ENCODE measurements around the gene CYP3A7. TPM values are rescaled to one million over a fixed set of nuclear protein-coding genes. Genes with fewer than 3 reads are reported as not detected.
A peak's percentile ranks its signal among the peaks of the same experiment; 100 is the strongest.
"Not testable (repeated sequence)": the region's sequence is repeated elsewhere in the genome, so short reads cannot be mapped to it uniquely, and the experiment has no call there.

CYP3A7 gene
- total RNA-seq, 1 experiment from 2014 or later: not detected

GRCh38 chr7:99709838-99710578, 25.0 kb downstream of the CYP3A7 start:
- DNase-seq (ENCODE audit: low spot score): no peak

- no peak for DNase-seq (ENCODE audit: low spot score)
Measured at GRCh38 chr7:99709260-99709659, 25.7 kb downstream of the CYP3A7 start.

GRCh38 chr7:99707096-99707495, 27.9 kb downstream of the CYP3A7 start:
- DNase-seq (ENCODE audit: low spot score): no peak

GRCh38 chr7:99699946-99700345, 35.0 kb downstream of the CYP3A7 start:
- DNase-seq (ENCODE audit: low spot score): peak; percentile 52

GRCh38 chr7:99698867-99699730, 35.9 kb downstream of the CYP3A7 start:
- peak; percentile 75 for DNase-seq (ENCODE audit: low spot score)

GRCh38 chr7:99694912-99695304, 40.1 kb downstream of the CYP3A7 start:
- no peak for DNase-seq (ENCODE audit: low spot score)

GRCh38 chr7:99694201-99694911, 40.6 kb downstream of the CYP3A7 start:
- DNase-seq (ENCODE audit: low spot score): peak; percentile 70

- peak; percentile 91 for DNase-seq (ENCODE audit: low spot score)
Measured at GRCh38 chr7:99693427-99694200, 41.4 kb downstream of the CYP3A7 start.

GRCh38 chr7:99693100-99693426, 41.9 kb downstream of the CYP3A7 start:
- DNase-seq (ENCODE audit: low spot score): no peak

GRCh38 chr7:99692563-99692962, 42.4 kb downstream of the CYP3A7 start:
- not testable (repeated sequence) for DNase-seq (ENCODE audit: low spot score)

GRCh38 chr7:99691658-99692057, 43.3 kb downstream of the CYP3A7 start:
- not testable (repeated sequence) for DNase-seq (ENCODE audit: low spot score)

GRCh38 chr7:99690918-99691317, 44.1 kb downstream of the CYP3A7 start:
- not testable (repeated sequence) for DNase-seq (ENCODE audit: low spot score)

- peak; percentile 70 for DNase-seq (ENCODE audit: low spot score)
Measured at GRCh38 chr7:99685871-99686608, 49.0 kb downstream of the CYP3A7 start.

GRCh38 chr7:99685129-99685758, 49.8 kb downstream of the CYP3A7 start:
- DNase-seq (ENCODE audit: low spot score): no peak

- peak; percentile 90 for DNase-seq (ENCODE audit: low spot score)
Measured at GRCh38 chr7:99679400-99680191, 55.4 kb downstream of the CYP3A7 start, which contains the start of gene CYP3A5. Gene CYP3A5, minus strand, starts transcription at chr7:99679996. Its CDS starts 100 bp downstream, at chr7:99679896.

- peak; percentile 95 for DNase-seq (ENCODE audit: low spot score)
Measured at GRCh38 chr7:99679032-99679399, 56.0 kb downstream of the CYP3A7 start.

- no peak for DNase-seq (ENCODE audit: low spot score)
Measured at GRCh38 chr7:99677648-99678045, 57.3 kb downstream of the CYP3A7 start.

- no peak for DNase-seq (ENCODE audit: low spot score)
Measured at GRCh38 chr7:99677013-99677647, 57.9 kb downstream of the CYP3A7 start.
